Measurements from ENCODE around the gene MAFF.
"Not testable (repeated sequence)": the region's sequence is repeated elsewhere in the genome, so short reads cannot be mapped to it uniquely, and the experiment has no call there.

Gene MAFF
- 11.0 to 31.4 reads per million in 2 experiments for total RNA-seq

DNA sequence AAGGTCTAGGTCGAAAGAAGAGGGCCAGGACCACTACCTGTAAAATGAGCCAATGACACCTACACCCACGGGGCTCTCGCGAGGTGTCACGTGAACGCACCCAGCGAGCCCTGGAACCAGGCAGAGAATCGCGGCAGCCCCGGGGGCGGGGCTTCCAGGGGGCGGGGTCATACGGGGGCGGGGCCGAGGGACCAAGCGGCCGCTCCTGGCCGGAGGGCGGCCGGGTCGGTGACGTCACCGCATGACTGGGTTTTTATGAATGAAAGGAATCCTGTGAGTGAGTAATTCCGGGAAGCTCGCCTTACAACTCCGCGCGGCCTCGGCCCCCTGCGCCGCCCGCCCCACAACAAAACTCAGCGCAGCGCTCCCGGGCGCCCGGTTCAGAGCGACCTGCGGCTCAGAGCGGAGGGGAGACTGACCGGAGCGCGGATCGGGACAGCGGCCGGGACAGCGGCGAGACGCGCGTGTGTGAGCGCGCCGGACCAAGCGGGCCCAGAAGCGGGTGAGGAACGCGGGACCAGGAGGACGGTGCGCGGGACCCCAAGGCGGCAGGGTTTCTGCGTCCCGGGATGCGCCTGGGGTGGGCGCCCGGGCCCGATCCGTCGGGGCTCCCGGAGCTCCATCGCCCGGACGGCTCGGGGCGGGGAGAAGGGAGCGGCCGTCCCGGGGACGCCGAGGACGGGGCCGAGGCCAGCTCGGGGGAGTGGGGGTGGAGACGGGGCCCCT is at the start of gene MAFF:
MAFF (plus strand) TSS at position 284 of the 726 bp plus-strand sequence. CDS start 11,860 bp downstream, outside the sequence.
- peak; percentile 80 for DNase-seq (ENCODE audit: low read depth)

GRCh38 chr22:38153821-38154562 is 47.8 kb upstream of the MAFF start:
- no peak for DNase-seq (ENCODE audit: low read depth)

- DNase-seq (ENCODE audit: low read depth), result not testable (repeated sequence)
Observed at GRCh38 chr22:38154563-38154915, 47.3 kb upstream of the MAFF start.

GRCh38 chr22:38155703-38156102 is 46.1 kb upstream of the MAFF start:
- DNase-seq (ENCODE audit: low read depth), result no peak

- no peak for DNase-seq (ENCODE audit: low read depth)
Observed at GRCh38 chr22:38162881-38163843, 38.6 kb upstream of the MAFF start.

GRCh38 chr22:38163844-38164550 is 37.8 kb upstream of the MAFF start:
- DNase-seq (ENCODE audit: low read depth), result no peak

GRCh38 chr22:38164551-38164918 is 37.3 kb upstream of the MAFF start:
- DNase-seq (ENCODE audit: low read depth), result no peak

GRCh38 chr22:38165922-38166593 is 35.7 kb upstream of the MAFF start:
- no peak for DNase-seq (ENCODE audit: low read depth)

DNA sequence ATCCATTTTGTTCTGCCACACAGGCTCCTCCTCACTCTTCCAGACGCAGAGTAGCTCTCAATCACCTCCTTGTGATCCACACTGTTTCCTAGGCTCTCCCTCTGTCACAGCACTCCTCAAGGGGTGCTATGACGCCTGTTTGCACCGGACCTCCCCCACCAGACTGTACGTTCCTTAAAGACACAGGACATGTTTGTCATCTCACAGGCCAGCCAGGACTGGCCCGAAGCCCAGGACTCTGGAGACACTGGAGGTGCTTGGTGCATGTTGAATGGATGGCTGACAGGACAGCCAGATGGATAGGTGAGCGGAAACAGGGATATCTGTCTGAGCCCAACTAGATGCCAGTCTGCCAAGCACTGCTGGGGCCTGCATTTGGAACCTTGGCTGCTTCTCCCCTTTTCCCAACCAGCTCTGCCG is 33.8 kb upstream of the MAFF start:
- no peak for DNase-seq (ENCODE audit: low read depth)

DNA sequence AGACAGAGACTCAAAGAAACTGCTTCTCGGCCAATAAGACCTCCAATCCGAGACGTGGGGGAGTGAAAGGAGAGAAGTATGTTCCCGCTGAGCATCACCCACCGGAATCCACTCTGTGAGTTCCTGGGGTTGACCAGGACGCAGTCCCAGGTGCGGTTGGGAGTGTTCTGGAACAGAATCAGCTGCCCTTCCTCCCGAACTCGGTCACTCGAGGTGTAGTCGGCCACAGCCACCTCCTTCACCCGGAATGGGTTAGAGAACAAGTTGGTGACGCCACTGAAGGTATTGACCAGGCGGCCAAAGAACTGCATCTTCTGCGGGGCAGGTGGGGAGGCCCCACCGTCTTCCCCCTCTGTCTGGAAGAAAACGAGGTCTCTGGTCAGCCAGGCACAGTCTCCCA is 32.7 kb upstream of the MAFF start:
- no peak for DNase-seq (ENCODE audit: low read depth)

GRCh38 chr22:38170469-38170868 is 31.3 kb upstream of the MAFF start:
- DNase-seq (ENCODE audit: low read depth), result no peak

- no peak for DNase-seq (ENCODE audit: low read depth)
Observed at GRCh38 chr22:38171927-38172831, 29.6 kb upstream of the MAFF start.

DNA sequence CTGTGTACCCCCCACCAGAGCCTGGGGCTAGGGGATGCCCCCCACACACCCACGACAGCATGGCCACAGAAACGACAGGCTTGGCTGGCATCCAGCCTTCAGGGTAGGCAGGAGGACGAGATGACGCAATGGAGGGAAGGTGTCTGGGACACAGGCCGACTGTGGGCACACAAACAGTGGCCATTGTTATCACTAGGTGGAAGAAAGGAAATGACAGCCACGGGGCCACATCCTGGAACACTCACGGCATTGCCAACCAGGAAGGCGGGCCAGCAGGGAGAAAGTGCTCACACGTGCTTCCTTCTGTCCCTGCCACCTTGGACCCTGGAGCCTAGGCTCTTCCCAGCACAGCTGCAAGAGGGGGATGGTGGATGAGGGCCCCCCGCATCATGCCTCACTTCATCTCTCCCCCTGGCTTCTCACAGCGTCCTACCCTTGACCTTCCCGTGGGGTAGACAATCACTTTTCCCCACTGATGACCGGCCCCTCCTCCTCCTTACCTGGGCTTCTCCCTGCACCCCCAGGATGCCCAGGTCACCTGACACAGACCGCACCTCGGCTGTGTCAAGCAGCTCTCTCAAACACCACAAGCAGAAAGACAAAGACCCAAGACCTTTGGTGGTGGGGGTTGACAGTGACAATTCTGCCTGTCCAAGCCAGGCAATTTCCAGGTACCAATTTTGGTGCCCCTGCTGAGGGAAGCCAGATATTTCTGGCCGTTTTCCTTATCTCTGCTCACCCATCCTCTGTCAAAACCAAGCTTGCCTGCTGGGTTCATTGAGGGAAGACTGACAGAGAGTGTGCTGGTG is 28.8 kb upstream of the MAFF start:
- DNase-seq (ENCODE audit: low read depth), result no peak

DNA sequence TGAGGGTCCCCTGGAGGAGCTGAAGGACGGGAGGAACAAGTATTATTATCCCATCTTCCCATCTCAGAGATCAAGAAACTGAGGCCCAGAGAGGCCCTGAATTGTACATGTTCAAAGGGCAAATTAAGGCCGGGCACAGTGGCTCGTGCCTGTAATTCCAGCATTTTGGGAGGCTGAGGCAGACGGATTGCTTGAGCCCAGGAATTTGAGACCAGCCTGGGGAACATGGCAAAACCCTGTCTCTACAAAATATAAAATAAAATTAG is 28.2 kb upstream of the MAFF start:
- DNase-seq (ENCODE audit: low read depth), result no peak

- no peak for DNase-seq (ENCODE audit: low read depth)
Observed at GRCh38 chr22:38174626-38175025, 27.2 kb upstream of the MAFF start.

DNA sequence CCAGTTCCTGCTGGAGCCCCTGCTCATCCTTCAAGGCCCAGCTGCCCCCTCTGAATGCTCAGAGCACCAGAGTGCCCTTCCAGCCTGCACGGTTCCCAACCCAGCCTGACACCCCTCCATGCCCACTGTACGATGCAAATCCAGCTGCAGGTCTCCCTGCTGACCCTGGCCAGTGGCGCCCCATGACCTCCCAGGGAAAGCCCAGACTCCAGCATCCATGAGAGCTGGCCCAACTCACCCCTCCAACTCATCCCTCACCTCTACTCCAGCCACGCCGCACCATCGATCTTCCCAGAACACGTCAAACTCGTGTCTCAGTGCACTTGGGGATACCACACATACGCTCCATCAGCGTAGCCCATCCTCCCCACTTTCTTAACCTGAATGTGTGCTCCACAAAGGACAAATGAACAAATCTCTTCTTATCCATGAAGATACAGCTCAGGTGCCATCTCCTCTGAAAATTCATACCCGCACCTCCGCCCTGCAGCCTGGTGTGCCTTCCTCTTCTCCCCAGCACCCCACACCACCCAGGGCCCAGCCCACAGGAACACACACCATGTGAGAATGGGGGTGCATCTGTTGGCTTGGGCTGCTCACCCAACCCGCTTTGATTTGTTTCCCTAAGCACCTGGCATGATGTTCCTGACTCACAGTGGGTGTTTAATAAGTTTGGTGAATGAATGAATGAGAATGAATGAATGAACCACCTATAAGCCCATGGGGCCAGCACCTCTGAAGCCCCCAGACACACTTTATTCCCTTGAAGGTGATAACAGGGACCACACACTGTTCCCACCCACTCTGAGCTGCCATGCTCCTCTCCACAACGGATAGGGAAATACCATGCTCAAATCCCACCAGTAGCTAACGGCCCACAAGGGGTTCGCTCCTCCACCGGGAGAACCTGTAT is 26.3 kb upstream of the MAFF start:
- no peak for DNase-seq (ENCODE audit: low read depth)

DNA sequence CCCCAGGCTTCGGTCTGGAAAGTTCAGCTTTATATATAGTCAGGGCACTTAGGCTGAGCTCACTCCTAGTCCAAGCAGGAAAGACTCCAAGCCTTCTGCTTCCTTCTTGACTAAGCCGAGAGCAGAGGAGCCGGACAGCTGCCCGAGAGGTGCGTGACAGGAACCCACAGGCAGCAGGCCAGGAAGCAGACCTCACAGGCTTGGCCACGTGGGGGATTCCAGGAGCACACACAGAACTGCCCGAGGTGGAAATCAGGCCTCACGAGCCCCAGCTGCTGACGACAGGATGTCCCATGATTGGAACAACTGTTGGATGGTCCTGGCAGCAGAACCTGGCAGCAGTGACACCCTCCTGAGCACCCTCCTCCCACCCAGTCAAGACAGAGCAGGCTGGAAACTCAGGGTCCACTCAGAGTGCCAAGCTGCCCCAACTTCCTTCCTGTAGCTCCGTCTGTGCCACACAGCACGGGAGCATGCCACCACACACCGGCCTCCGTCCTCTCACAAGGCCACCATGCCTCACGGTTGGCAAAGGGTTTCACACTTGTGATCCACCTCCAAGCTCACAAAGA is 25.5 kb upstream of the MAFF start:
- no peak for DNase-seq (ENCODE audit: low read depth)

- no peak for DNase-seq (ENCODE audit: low read depth)
Observed at GRCh38 chr22:38177044-38177443, 24.8 kb upstream of the MAFF start.
